Head of caudate nucleus (tissue), 42 donors: ENCODE results near the gene ASH1L.
"Not testable (repeated sequence)": the region's sequence is repeated elsewhere in the genome, so short reads cannot be mapped to it uniquely, and the experiment has no call there.

Experiments used
- DNase-seq, 42 donors: peaks; one replicate each; pipeline versions ENCODE4 v3.0.0 to v3.0.0-alpha.2; 2020 to 2021; ENCODE audit warnings: mixed read lengths in 7 of 42
- intact Hi-C: fragments of 100-400 bp; cut with DNase I; formaldehyde crosslinking; loops from one replicate; pipeline ENCODE4 v1.15.0; 2022

ASH1L gene

GRCh38 chr1:155466996-155467395, 95.6 kb downstream of the ASH1L start:
- peak in 6 of 42 donors; percentile 8 to 41 (median 20) for DNase-seq
- intact Hi-C loops, result no loop called here

GRCh38 chr1:155466617-155466972, 96.0 kb downstream of the ASH1L start:
- DNase-seq, result no peak
- intact Hi-C loops, result no loop called here

- intact Hi-C loops, result no loop called here
- DNase-seq, result no peak
These were observed 98.5 kb downstream of the ASH1L start for GRCh38 chr1:155463865-155464650.

- no peak for DNase-seq
- intact Hi-C loops, result no loop called here
These were observed 104.5 kb downstream of the ASH1L start for GRCh38 chr1:155458111-155458510.

- no peak for DNase-seq
- intact Hi-C loops, result no loop called here
These were observed 105.3 kb downstream of the ASH1L start for GRCh38 chr1:155457266-155457665.

- DNase-seq, result peak in 2 of 42 donors; percentile 23 to 28
- intact Hi-C loops, result no loop called here
These were observed 106.9 kb downstream of the ASH1L start for GRCh38 chr1:155455588-155456195.

GRCh38 chr1:155454096-155454495, 108.5 kb downstream of the ASH1L start:
- DNase-seq, result no peak
- intact Hi-C loops, result no loop called here

GRCh38 chr1:155453141-155453540, 109.5 kb downstream of the ASH1L start:
- DNase-seq, result no peak
- intact Hi-C loops, result no loop called here

- no peak for DNase-seq
- intact Hi-C loops, result no loop called here
These were observed 111.4 kb downstream of the ASH1L start for GRCh38 chr1:155451199-155451598.

- intact Hi-C loops, DNase-seq: not testable (repeated sequence)
These were observed 120.2 kb downstream of the ASH1L start for GRCh38 chr1:155442431-155442830.

GRCh38 chr1:155437405-155437804, 125.2 kb downstream of the ASH1L start:
- intact Hi-C loops, result no loop called here
- DNase-seq, result no peak

GRCh38 chr1:155433831-155434389, 128.7 kb downstream of the ASH1L start:
- intact Hi-C loops, DNase-seq: not testable (repeated sequence)

- intact Hi-C loops, DNase-seq: not testable (repeated sequence)
These were observed 129.3 kb downstream of the ASH1L start for GRCh38 chr1:155433128-155433830.

GRCh38 chr1:155424091-155424490, 138.5 kb downstream of the ASH1L start:
- no peak for DNase-seq
- intact Hi-C loops, result no loop called here

GRCh38 chr1:155420788-155421187, 141.8 kb downstream of the ASH1L start:
- intact Hi-C loops, result no loop called here
- DNase-seq, result no peak

- intact Hi-C loops, result not testable (repeated sequence)
- peak in 1 of 42 donors; percentile 32 for DNase-seq
These were observed 150.8 kb downstream of the ASH1L start for GRCh38 chr1:155411840-155412239.

GRCh38 chr1:155410931-155411330, 151.7 kb downstream of the ASH1L start:
- intact Hi-C loops, result no loop called here
- no peak for DNase-seq

- no peak for DNase-seq
- intact Hi-C loops, result no loop called here
These were observed 165.6 kb downstream of the ASH1L start for GRCh38 chr1:155396874-155397476.

GRCh38 chr1:155392898-155393411, 169.6 kb downstream of the ASH1L start:
- intact Hi-C loops, result no loop called here
- DNase-seq, result peak in 1 of 42 donors; percentile 2
